Calu3 (cell line): ENCODE measurements around the gene HOXA9. TPM values are rescaled to one million over a fixed set of nuclear protein-coding genes. Genes with fewer than 3 reads are reported as not detected.
A peak's percentile ranks its signal among the peaks of the same experiment; 100 is the strongest.

Experiments used
- BruUV-seq: library from RNA; stranded (reverse); fragments of 400-500 nt; replicated peaks from 2 replicates; lab custom pipeline; 2021; lab: Mats Ljungman, UMichigan
- CTCF ChIA-PET: fragments of 300-600 bp; sonication (Branson Sonifier 250); formaldehyde crosslinking; loops from one replicate; lab custom pipeline; 2022; ENCODE audit warnings: antibody characterized with exemption; lab: Charles Lee
- DNase-seq: peaks from one replicate; pipeline ENCODE4 v3.0.0; 2022
- H3K27ac Mint-ChIP-seq: one replicate; pipeline ENCODE4 v1.8.0; 2022; ENCODE audit warnings: mixed read lengths; ENCODE audit not compliant: unreplicated experiment
- H3K27me3 Mint-ChIP-seq: one replicate; pipeline ENCODE4 v1.8.0; 2022; ENCODE audit warnings: mixed read lengths; ENCODE audit not compliant: unreplicated experiment
- H3K36me3 Mint-ChIP-seq: one replicate; pipeline ENCODE4 v1.8.0; 2022; ENCODE audit warnings: mild to moderate bottlenecking, moderate library complexity, mixed read lengths; ENCODE audit not compliant: insufficient read depth, unreplicated experiment
- H3K4me1 Mint-ChIP-seq: one replicate; pipeline ENCODE4 v1.8.0; 2022; ENCODE audit warnings: mild to moderate bottlenecking, low read depth, mixed read lengths; ENCODE audit not compliant: unreplicated experiment
- H3K4me3 Mint-ChIP-seq: one replicate; pipeline ENCODE4 v1.8.0; 2022; ENCODE audit warnings: mild to moderate bottlenecking, low read depth, moderate library complexity, mixed read lengths; ENCODE audit not compliant: unreplicated experiment
- H3K9me3 Mint-ChIP-seq: one replicate; pipeline ENCODE4 v1.8.0; 2022; ENCODE audit warnings: low read depth, mixed read lengths; ENCODE audit not compliant: unreplicated experiment
- intact Hi-C: fragments of 100-400 bp; cut with micrococcal nuclease; formaldehyde crosslinking; loops from one replicate; pipeline ENCODE4 v1.10.0; 2022; ENCODE audit not compliant: unreplicated experiment
- total RNA-seq: library from RNA; stranded (reverse); gene quantifications from 2 replicates; pipeline ENCODE4 v1.2.3, GENCODE V29; 2022
- TF ChIP-seq, protein P1 (sequence below): fragments of 200-600 bp; IDR thresholded peaks from one replicate; pipeline ENCODE4 v1.8.0; 2022; ENCODE audit warnings: antibody characterized with exemption; ENCODE audit not compliant: unreplicated experiment

The HOXA9 gene
- total RNA-seq, 1 experiment from 2014 or later: 2.5 TPM

DNA sequence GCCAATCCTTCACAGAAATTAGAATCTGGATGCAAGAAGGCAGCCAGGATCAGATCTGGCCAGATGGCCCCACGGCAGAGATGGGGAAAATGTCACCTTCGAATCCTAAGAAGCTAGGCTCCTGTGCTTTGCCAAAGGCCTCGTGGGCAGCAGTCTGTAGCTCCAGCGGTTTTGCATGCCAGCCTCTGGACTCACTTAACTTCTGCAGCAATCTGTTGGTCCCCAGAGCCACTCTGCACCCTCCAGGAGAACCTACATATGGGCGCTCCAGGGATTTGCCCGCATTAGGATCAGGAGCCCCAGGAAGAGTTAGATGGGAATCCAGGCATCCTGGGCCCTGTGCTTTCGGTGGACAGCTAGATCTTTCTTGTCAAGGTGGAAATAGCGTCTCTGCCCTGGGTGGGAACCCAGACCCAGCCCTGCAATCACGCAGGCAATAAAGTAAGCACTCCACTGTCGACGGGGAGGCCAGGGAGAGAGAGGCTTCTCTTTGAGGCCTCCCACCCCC is 44.6 kb upstream of the HOXA9 start:
- intact Hi-C loops: loop anchor here (1.0 kb wide), 1 partner anchor 366 kb away; no protein-coding TSS in a partner anchor
- H3K27ac Mint-ChIP-seq: no peak overlapping the region
- peaks cover 8% of the 10 kb centered on the region for H3K4me1 Mint-ChIP-seq
- H3K27me3 Mint-ChIP-seq: peaks cover 29% of the 10 kb centered on the region
- peak overlapping the region; percentile 71 for H3K4me3 Mint-ChIP-seq
- DNase-seq: no peak
- BruUV-seq: no TSS peak
- CTCF ChIA-PET: interaction anchor here (0.6 to 1.9 kb wide), 4 partner anchors 9 to 396 kb away, joined by 3 to 10 read pairs (median 3); no protein-coding TSS in a partner anchor
- H3K9me3 Mint-ChIP-seq: no peaks in the 10 kb centered on the region
- TF ChIP-seq, protein P1, sequence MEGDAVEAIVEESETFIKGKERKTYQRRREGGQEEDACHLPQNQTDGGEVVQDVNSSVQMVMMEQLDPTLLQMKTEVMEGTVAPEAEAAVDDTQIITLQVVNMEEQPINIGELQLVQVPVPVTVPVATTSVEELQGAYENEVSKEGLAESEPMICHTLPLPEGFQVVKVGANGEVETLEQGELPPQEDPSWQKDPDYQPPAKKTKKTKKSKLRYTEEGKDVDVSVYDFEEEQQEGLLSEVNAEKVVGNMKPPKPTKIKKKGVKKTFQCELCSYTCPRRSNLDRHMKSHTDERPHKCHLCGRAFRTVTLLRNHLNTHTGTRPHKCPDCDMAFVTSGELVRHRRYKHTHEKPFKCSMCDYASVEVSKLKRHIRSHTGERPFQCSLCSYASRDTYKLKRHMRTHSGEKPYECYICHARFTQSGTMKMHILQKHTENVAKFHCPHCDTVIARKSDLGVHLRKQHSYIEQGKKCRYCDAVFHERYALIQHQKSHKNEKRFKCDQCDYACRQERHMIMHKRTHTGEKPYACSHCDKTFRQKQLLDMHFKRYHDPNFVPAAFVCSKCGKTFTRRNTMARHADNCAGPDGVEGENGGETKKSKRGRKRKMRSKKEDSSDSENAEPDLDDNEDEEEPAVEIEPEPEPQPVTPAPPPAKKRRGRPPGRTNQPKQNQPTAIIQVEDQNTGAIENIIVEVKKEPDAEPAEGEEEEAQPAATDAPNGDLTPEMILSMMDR: no peak
- no peaks in the 10 kb centered on the region for H3K36me3 Mint-ChIP-seq

DNA sequence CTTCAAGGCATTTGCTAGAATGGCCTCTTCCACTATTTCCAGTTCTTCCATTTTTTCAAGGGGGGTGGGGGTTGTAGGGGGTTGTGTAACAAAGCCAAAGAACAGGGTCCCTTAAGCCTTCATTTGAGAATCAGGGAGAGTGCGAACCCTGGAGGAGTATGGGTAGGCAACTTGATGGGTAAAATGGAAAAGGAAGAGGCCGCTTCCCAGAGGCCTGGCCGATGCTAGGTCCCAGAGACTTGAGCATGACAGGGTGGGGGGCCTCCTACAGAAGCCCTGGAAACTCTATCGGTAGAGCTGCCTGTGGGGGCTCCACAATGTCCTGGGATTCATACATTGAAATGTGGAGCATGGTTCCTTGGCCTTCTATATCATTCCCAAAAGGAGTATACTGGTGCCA is 43.7 kb upstream of the HOXA9 start:
- BruUV-seq: no TSS peak
- H3K4me1 Mint-ChIP-seq: peaks cover 8% of the 10 kb centered on the region
- CTCF ChIA-PET: interaction anchor here (1.0 to 1.5 kb wide), 3 partner anchors 10 to 13 kb away, joined by 3 read pairs; no protein-coding TSS in a partner anchor
- TF ChIP-seq, protein P1: no peak
- no peak overlapping the region for H3K4me3 Mint-ChIP-seq
- H3K9me3 Mint-ChIP-seq: no peaks in the 10 kb centered on the region
- intact Hi-C loops: no loop called here
- no peak overlapping the region for H3K27ac Mint-ChIP-seq
- no peak for DNase-seq
- no peaks in the 10 kb centered on the region for H3K36me3 Mint-ChIP-seq
- H3K27me3 Mint-ChIP-seq: peaks cover 39% of the 10 kb centered on the region

DNA sequence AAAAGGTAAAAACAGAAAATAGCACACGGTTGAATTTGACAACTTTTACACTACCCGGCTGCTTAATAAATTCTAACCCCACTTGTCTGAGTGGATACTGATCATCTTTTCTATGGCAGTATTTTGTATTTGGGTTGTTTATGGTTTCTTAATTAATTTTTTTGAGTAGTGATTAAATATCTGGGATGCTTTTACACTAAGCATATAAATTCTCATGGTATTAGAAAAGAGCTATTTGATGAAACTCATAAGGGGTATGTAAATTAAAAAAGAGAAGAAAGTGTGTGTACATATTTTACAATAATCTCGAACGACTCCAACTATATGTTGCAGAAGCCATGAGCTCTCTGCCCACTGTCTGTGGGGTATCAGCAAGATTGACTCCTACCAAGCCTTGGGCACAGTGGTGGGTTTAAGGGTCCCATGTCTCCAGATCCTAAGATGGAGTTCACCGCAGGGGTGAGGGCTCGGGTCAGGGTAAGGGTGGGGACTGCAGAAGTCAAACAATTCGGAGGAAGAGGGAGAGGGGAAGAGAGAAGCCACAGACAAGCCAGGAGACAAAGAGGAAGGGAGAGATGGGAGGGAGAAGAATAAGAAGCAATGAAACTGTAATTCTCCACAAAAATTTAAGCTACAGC is 42.1 kb upstream of the HOXA9 start:
- DNase-seq: no peak
- Mint-ChIP-seq H3K9me3 (no peaks in the 10 kb centered on the region), H3K27me3 (peaks cover 53% of the 10 kb centered on the region), H3K4me3 (no peak overlapping the region), H3K36me3 (no peaks in the 10 kb centered on the region), H3K4me1 (peaks cover 8% of the 10 kb centered on the region), H3K27ac (no peak overlapping the region)
- intact Hi-C loops: no loop called here
- CTCF ChIA-PET: interaction anchor here (0.7 to 1.5 kb wide), 2 partner anchors 8 to 288 kb away, joined by 3 to 4 read pairs; no protein-coding TSS in a partner anchor
- TF ChIP-seq, protein P1: no peak
- no TSS peak for BruUV-seq

DNA sequence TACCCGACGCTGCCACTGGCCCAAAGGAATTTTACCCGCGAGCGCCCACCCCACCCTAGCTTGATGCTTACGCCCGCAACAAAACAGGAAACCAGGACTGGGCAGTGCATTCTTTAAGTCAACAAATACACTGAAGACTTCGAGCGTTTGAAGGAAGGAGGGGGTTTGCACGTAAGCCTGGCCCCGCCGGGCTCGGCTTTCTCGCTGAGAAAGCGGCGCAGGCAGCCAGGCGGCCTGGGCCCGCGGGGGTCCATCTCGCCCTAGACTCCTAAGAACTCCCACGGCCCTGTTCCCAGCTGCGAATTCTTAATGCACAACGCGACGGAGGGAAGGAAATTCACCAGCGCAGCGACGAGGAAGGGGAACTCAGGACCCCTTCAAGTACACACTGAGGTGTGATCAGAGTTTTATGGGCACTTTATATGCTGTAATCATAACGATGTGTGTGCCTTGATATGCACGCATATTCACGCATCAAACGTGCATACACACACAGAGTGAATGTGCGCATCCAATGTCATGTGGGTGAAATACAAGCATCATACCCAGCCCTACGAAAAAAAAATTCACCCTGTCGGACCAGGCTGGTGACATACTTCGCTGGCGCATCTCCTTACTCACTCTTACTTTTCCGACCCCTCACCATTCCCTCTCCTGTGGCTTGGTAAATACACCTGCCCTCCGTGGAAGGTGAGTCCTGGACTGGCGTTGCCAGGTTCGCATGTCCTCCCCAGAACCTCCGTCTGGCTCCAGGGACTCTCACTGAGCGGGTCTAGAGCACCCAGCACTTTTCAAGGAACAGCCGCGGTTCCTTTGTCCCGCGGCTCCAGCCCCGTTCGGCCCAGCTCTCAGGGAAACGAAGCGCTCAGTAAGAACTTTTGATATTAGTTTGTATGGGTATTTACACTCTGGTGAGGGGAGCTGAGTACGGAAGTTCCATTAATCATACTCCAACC is 40.3 kb upstream of the HOXA9 start:
- Mint-ChIP-seq H3K4me1 (peaks cover 12% of the 10 kb centered on the region), H3K9me3 (no peaks in the 10 kb centered on the region), H3K4me3 (peak overlapping the region; percentile 66), H3K27ac (no peak overlapping the region), H3K36me3 (peaks cover 5% of the 10 kb centered on the region), H3K27me3 (peaks cover 56% of the 10 kb centered on the region)
- BruUV-seq: no TSS peak
- CTCF ChIA-PET: no interaction called here
- no peak for DNase-seq
- TF ChIP-seq, protein P1: no peak
- intact Hi-C loops: no loop called here
